RWPE1 (cell line): ENCODE measurements around the gene DYNC1H1.
"Not testable (repeated sequence)": the region's sequence is repeated elsewhere in the genome, so short reads cannot be mapped to it uniquely, and the experiment has no call there.

Experiments used
- CTCF ChIA-PET: fragments of 350-600 bp; sonication (Branson Sonifier 250); formaldehyde crosslinking; extraction: SDS; loops from one replicate; lab custom pipeline; 2021; lab: Yijun Ruan, JAX
- POLR2A ChIA-PET: fragments of 400-600 bp; formaldehyde crosslinking; extraction: SDS; loops from one replicate; lab custom pipeline; 2020; ENCODE audit warnings: antibody characterized with exemption; ENCODE audit not compliant: low non-redundant PET; lab: Yijun Ruan, JAX
- DNase-seq: peaks from one replicate; pipeline ENCODE4 v3.0.0; 2012; ENCODE audit warnings: low spot score
- H3K27ac ChIP-seq: fragments of 450-650 bp; 2 replicates; pipeline ENCODE4 v1.5.1; 2017
- TF ChIP-seq, protein P1 (sequence below): fragments of 450-650 bp; conservative IDR thresholded peaks from 2 replicates; pipeline ENCODE4 v1.5.1; 2017; ENCODE audit warnings: low read depth, mild to moderate bottlenecking

The DYNC1H1 gene

DNA sequence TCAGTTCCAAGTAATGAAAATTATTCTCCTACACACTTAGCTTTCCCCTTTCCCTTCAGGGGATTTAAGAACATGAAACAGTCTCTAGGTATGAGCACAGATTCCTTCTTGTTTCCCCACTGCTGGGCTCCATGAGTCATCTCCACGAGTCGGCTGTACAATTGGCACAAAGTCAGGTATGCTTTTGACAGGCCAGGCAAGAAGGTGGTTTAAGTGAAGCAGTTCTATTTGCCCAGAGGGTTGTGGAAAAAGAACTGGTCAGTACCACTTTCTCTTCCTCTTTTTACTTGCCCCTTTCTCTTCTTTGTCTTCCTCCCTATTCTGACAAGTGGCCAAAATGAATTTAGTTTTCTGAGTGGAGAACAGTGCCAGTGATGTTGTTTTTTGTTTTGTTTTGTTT is 16.3 kb downstream of the DYNC1H1 start:
- TF ChIP-seq, protein P1, sequence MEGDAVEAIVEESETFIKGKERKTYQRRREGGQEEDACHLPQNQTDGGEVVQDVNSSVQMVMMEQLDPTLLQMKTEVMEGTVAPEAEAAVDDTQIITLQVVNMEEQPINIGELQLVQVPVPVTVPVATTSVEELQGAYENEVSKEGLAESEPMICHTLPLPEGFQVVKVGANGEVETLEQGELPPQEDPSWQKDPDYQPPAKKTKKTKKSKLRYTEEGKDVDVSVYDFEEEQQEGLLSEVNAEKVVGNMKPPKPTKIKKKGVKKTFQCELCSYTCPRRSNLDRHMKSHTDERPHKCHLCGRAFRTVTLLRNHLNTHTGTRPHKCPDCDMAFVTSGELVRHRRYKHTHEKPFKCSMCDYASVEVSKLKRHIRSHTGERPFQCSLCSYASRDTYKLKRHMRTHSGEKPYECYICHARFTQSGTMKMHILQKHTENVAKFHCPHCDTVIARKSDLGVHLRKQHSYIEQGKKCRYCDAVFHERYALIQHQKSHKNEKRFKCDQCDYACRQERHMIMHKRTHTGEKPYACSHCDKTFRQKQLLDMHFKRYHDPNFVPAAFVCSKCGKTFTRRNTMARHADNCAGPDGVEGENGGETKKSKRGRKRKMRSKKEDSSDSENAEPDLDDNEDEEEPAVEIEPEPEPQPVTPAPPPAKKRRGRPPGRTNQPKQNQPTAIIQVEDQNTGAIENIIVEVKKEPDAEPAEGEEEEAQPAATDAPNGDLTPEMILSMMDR, result no peak
- ChIA-PET POLR2A (interaction anchor here (0.5 kb wide), 1 partner anchor 113 kb away, joined by 5 read pairs; no protein-coding TSS in a partner anchor), CTCF (interaction anchor here (0.7 kb wide), 1 partner anchor 95 kb away, joined by 4 read pairs; no protein-coding TSS in a partner anchor)
- DNase-seq, result peak; percentile 93
- H3K27ac ChIP-seq, result peak overlapping the region; percentile 71

DNA sequence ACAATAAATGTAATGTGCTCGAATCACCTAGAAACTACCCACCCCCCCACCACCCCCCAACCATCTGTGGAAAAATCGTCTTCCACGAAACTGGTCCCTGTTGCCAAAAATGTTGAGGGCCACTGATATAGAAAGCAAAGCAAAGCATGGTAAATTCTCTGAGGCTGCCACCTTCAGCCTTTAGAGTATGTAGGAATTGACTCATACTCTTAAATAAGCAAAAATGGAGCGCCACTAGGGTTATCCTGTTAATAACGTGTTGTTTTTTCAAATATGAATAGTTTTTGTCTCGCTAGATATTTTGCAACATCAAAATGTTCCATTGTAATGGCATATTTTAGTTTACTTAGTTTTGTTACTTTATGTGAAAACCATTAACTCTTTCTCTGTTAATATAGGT is 18.2 kb downstream of the DYNC1H1 start:
- DNase-seq, result no peak
- TF ChIP-seq, protein P1, result no peak
- POLR2A ChIA-PET, result no interaction called here
- CTCF ChIA-PET, result no interaction called here
- no peak overlapping the region for H3K27ac ChIP-seq

DNA sequence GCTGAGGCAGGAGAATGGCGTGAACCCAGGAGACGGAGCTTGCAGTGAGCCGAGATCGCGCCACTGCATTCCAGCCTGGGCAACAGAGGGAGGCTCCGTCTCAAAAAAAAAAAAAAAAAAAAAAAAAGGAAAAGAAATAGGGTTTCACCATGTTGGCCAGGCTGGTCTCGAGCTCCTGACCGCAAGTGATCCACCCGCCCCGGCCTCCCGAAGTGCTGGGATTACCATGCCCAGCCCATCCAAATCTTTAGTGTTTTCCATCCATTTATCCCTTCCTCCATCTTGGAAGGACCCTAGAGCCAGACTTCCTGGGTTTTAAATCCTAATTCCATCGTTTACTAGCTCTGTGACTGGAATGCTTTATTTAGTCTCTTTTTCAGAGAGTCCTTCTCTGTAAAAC is 20.5 kb downstream of the DYNC1H1 start:
- H3K27ac ChIP-seq, POLR2A ChIA-PET, CTCF ChIA-PET, DNase-seq: not testable (repeated sequence)

DNA sequence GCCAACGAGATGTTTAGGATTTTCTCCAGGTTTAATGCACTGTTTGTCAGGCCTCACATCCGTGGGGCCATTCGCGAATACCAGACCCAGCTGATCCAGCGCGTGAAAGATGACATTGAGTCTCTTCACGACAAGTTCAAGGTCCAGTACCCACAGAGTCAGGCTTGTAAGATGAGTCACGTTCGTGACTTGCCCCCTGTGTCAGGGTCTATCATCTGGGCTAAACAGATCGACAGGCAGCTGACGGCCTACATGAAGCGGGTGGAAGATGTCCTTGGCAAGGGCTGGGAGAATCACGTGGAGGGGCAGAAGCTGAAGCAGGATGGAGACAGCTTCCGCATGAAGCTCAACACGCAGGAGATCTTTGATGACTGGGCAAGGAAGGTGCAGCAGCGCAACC is 21.6 kb downstream of the DYNC1H1 start:
- ChIA-PET POLR2A (no interaction called here), CTCF (no interaction called here)
- no peak overlapping the region for H3K27ac ChIP-seq
- TF ChIP-seq, protein P1, result no peak
- DNase-seq, result no peak

DNA sequence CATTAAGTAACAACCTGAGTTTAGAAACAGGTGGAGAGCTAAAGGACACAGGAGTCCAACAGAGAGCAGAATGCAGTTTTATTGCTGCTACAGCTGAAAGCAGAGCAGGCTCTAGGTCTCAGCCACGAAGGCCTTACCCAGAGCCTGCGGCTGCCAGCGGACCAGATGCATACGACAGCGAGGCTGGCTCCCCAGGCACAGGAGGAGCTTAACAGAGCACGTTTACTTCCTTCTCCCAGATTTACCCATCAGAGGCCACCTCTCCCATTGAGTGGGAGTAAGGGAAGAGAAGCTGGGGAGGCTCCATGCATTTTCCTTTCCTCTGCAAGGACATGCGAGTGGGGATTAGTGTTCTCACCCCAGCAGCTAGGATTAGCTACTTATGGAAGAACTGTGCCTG is 22.6 kb downstream of the DYNC1H1 start:
- TF ChIP-seq, protein P1, result no peak
- ChIA-PET POLR2A (no interaction called here), CTCF (no interaction called here)
- no peak for DNase-seq
- no peak overlapping the region for H3K27ac ChIP-seq

DNA sequence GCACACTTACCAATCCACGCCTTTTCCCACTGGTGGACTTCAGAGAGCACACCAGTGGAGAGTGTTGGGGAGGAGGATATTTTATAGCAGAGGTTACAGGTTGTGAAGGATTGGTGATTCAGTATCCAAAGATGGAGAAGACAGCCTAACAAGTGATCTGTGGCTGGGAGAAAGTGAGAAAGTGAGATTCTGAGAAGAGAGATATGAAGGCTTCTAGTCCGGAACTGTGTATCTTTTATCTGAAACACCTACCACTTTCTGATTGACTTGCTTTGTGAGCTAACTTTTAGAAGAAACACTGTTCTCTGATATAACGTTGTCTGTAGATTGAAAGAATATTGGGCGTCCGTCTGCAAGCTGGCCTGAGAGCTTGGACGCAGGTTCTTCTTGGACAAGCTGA is 24.0 kb downstream of the DYNC1H1 start:
- no peak overlapping the region for H3K27ac ChIP-seq
- no peak for DNase-seq
- TF ChIP-seq, protein P1, result no peak
- CTCF ChIA-PET, result interaction anchor here (0.7 kb wide), 1 partner anchor 57 kb away, joined by 3 read pairs; no protein-coding TSS in a partner anchor
- POLR2A ChIA-PET, result no interaction called here

DNA sequence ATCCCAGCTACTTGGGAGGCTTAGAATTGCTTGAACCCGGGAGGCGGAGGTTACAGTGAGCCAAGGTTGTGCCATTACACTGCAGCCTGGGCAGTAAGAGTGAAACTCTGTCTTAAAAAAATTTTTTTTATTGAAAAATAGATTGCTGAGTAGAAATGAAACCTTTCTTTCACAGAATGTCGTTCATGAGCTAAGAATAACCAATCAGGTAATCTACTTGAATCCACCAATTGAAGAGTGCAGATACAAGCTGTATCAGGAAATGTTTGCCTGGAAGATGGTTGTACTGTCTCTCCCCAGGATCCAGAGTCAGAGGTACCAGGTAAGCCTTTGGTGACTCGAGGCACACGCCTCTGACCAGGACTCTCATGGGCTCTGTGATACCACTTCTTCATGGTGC is 27.0 kb downstream of the DYNC1H1 start:
- POLR2A ChIA-PET, result no interaction called here
- DNase-seq, result no peak
- peak overlapping the region; percentile 42 for H3K27ac ChIP-seq
- TF ChIP-seq, protein P1, result no peak
- CTCF ChIA-PET, result interaction anchor here (0.6 kb wide), 1 partner anchor 21 kb away, joined by 3 read pairs; no protein-coding TSS in a partner anchor
